Heart left ventricle (tissue), 13 donors: Measurements from ENCODE around the gene ZNF844.

Source experiments
- POLR2A ChIP-seq, 2 donors: fragments of 450-650 bp; IDR thresholded peaks; one replicate each; pipeline ENCODE4 v1.6.1; 2017; ENCODE audit warnings: antibody characterized with exemption in 2 of 2, mild to moderate bottlenecking in 2 of 2, moderate library complexity in 2 of 2
- TF ChIP-seq, protein P1 (sequence below), 12 donors: fragments of 200-600 bp; sonication (generic) in 4 of 12; IDR thresholded peaks; one replicate each; pipeline versions ENCODE4 v1.5.0 to v1.8.0; 2018 to 2022; ENCODE audit warnings: antibody characterized with exemption in 12 of 12, mild to moderate bottlenecking in 5 of 12
- donor health status: ischemic (EF 13 %, LVEDD 7.1; RV severe dilation, severe dysfunction).
- donor health status: DM: no; HTN: yes; CAD: no.
- donor health status: DM: no; HTN: no; CAD: no.
- donor health status: ischemic (EF 25% LVEDD 6.9; RV normal size, moderate dysfunction).
- donor health status: ischemic (EF 25% LVEDD 5.7; RV mildly dilated, moderate dysfunction).
- donor health status: ischemic (EF 35%, LVEDD 5.7; RV mildly dilated, moderate dysfunction).
- donor health status: nonischemic (EF 11% LVEDD 7.7; RV severe dilation, severe dysfunction).
- donor health status: DM: yes; HTN: yes; CAD: no.
- donor health status: PGD.
- donor health status: ischemic (EF 29% LVEDD 5.4; RV normal size, mild dysfunction).
- donor health status: nonischemic (EF 23%, LVEDD 6.1; RV moderate dilation, normal function).

DNA sequence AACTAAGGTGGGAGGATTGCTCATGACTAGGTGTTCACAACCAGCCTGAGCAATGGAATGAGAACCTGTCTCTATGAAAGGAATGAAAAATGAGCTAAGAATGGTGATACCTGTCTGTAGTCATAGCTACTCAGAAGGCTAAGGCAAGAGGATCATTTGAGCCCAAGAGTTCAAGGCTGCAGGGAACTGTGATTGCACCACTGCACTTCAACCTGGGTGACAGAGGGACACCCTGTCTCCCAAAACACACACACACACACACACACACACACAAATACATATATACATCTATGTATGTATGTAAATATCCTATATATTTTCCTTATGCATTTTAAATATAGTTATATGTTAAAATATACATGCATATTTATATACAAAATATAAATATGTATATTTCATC lies 21.6 kb upstream of the ZNF844 start:
- TF ChIP-seq, protein P1, sequence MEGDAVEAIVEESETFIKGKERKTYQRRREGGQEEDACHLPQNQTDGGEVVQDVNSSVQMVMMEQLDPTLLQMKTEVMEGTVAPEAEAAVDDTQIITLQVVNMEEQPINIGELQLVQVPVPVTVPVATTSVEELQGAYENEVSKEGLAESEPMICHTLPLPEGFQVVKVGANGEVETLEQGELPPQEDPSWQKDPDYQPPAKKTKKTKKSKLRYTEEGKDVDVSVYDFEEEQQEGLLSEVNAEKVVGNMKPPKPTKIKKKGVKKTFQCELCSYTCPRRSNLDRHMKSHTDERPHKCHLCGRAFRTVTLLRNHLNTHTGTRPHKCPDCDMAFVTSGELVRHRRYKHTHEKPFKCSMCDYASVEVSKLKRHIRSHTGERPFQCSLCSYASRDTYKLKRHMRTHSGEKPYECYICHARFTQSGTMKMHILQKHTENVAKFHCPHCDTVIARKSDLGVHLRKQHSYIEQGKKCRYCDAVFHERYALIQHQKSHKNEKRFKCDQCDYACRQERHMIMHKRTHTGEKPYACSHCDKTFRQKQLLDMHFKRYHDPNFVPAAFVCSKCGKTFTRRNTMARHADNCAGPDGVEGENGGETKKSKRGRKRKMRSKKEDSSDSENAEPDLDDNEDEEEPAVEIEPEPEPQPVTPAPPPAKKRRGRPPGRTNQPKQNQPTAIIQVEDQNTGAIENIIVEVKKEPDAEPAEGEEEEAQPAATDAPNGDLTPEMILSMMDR (IDR thresholded peaks at IDR 0.05): no peak
- TF ChIP-seq POLR2A (IDR thresholded peaks at IDR 0.05): no peak
